Measurements from ENCODE around the gene TMEM203. TPM values are rescaled to one million over a fixed set of nuclear protein-coding genes. Genes with fewer than 3 reads are reported as not detected.

The TMEM203 gene
- total and polyA plus RNA-seq, 2 of the 13 experiments (the other 11 are each of a cell fraction or from before 2014, with no cell fraction given): 23.4 to 36.7 TPM

GRCh38 chr9:137157618-137158415, 47.6 kb downstream of the TMEM203 start:
- POLR2A ChIA-PET: no interaction called here
- Histone ChIP-seq H3K27me3 (ENCODE audit: control insufficient read depth in 1 of 2, insufficient read depth in 2 of 2, low read length in 2 of 2) (peaks cover 13 to 59% of the 10 kb centered on the region in 2 experiments; a peak in 4 of 5 replicates), H3K4me3 (replicated peaks in 1 of 3; ENCODE audit: insufficient read depth in 1 of 3, low read depth in 2 of 3, low read length in 3 of 3) (no peak overlapping the region), H2AFZ (ENCODE audit: low read length) (no peak overlapping the region), H3K79me2 (ENCODE audit: insufficient read depth, low read length) (no peaks in the 10 kb centered on the region), H3K9me3 (ENCODE audit: low read length) (no peaks in the 10 kb centered on the region), H3K36me3 (replicated peaks in 1 of 2; ENCODE audit: control insufficient read depth in 1 of 2, insufficient read depth in 2 of 2, low read length in 2 of 2) (no peaks in the 10 kb centered on the region), H3K27ac (ENCODE audit: extremely low read length, insufficient read depth, low read length) (no peak overlapping the region), H3K9ac (ENCODE audit: insufficient read depth, low read depth, low read length) (no peak overlapping the region), H4K20me1 (ENCODE audit: insufficient read depth, low read length) (no peaks in the 10 kb centered on the region), H3K4me2 (ENCODE audit: low read depth, low read length) (no peak overlapping the region), H3K4me1 (ENCODE audit: insufficient read depth, low read length) (no peaks in the 10 kb centered on the region)
- no TSS peak for BruUV-seq (replicated peaks)
- CTCF ChIA-PET (ENCODE audit: low intra/inter-chr PET ratio, low total read pairs): no interaction called here
- TF ChIP-seq ISL2 (CRISPR knock-in tag; IDR thresholded peaks at IDR 0.05): no peak
- TF ChIP-seq USF2 (IDR thresholded peaks at IDR 0.05; ENCODE audit: low read depth, low read length): peak; percentile 19; the same call in 1 of the 2 replicates
- no peak for TF ChIP-seq USF2 (CRISPR knock-in tag; IDR thresholded peaks at IDR 0.05; ENCODE audit: borderline replicate concordance)
- no peak for TF ChIP-seq ZNF704 (CRISPR knock-in tag; IDR thresholded peaks at IDR 0.05; ENCODE audit: borderline replicate concordance)
- peak; percentile 99 for TF ChIP-seq MNT (IDR thresholded peaks at IDR 0.05)
- TF ChIP-seq BHLHE40 (IDR thresholded peaks at IDR 0.05; ENCODE audit: low read length): peak; percentile 32; the same call in 1 of the 2 replicates
- no peak for TF ChIP-seq SP1 (IDR thresholded peaks at IDR 0.05)
- TF ChIP-seq SP1 (CRISPR knock-in tag; IDR thresholded peaks at IDR 0.05): 0 out of 2 replicates have a peak, but pooled peaks have one; percentile 17
- FAIRE-seq (no peak), ATAC-seq (no peak), DNase-seq (ENCODE audit: low spot score) (no peak)
- whole genome bisulfite sequencing (ENCODE audit: low lambda C conversion rate): 16% methylated on average over 10 of the region's 19 CpGs
- in situ Hi-C loops (cut with HindIII; ENCODE audit: extremely low pct_ligation_motif_present, low pct_unique_long_range_greater_than_20kb) (no loop called here), intact Hi-C loops (cut with micrococcal nuclease; ENCODE audit: unreplicated experiment) (no loop called here)
